ENCODE data around the gene AP2B1. TPM values are rescaled to one million over a fixed set of nuclear protein-coding genes. Genes with fewer than 3 reads are reported as not detected.

Gene AP2B1
- total RNA-seq, 4 donors from 2014 or later = 9.7 to 99.4 (median 37.4) TPM

DNA sequence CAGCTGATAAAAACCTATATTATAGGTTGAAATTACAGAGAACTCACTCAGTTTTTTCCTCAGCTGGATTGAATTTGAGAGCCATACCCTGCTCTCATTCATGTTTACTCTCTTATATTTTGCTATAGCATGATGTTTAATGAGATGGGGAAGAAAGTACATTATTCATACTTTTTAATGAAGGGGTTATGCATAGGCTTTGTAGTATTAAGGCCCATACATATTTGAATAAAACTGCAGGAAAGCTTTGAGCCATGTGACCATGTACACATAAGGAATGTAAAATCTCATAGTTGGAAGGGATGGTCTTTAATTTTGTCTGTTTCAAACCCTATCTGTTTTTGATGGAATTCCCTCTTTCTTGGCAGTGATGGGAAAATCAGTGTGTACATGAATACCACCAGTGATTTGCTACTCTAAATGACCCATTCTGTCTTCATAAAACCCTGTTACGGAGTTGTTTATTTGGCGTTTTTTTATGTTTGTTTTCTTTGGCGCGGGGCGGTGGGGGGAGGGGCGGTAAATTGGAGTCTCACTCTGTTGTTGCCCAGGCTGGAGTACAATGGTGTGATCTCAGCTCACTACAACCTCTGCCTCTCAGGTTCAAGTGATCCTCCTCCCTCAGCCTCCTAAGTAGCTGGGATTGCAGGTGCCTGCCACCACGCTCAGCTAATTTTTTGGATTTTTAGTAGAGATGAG, 105.5 kb downstream of the AP2B1 start:
- Histone ChIP-seq H3K27ac (no peak overlapping the region), H3K27me3 (no peaks in the 10 kb centered on the region), H3K36me3 (peaks cover 5 to 96% (median 20%) of the 10 kb centered on the region in 3 donors), H3K9me3 (no peaks in the 10 kb centered on the region), H3K4me1 (no peaks in the 10 kb centered on the region), H3K4me3 (no peak overlapping the region)
- no peak for DNase-seq
- TF ChIP-seq, protein P1, sequence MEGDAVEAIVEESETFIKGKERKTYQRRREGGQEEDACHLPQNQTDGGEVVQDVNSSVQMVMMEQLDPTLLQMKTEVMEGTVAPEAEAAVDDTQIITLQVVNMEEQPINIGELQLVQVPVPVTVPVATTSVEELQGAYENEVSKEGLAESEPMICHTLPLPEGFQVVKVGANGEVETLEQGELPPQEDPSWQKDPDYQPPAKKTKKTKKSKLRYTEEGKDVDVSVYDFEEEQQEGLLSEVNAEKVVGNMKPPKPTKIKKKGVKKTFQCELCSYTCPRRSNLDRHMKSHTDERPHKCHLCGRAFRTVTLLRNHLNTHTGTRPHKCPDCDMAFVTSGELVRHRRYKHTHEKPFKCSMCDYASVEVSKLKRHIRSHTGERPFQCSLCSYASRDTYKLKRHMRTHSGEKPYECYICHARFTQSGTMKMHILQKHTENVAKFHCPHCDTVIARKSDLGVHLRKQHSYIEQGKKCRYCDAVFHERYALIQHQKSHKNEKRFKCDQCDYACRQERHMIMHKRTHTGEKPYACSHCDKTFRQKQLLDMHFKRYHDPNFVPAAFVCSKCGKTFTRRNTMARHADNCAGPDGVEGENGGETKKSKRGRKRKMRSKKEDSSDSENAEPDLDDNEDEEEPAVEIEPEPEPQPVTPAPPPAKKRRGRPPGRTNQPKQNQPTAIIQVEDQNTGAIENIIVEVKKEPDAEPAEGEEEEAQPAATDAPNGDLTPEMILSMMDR (IDR thresholded peaks at IDR 0.05) = no peak
- TF ChIP-seq POLR2A (IDR thresholded peaks at IDR 0.05) = no peak
- WGBS, 2 donors = 86 to 91% methylated on average over 7 of the region's 7 CpGs
- intact Hi-C loops (cut with DNase I) = loop anchor here (10.0 kb wide), 1 partner anchor 68 kb away; no protein-coding TSS in a partner anchor

DNA sequence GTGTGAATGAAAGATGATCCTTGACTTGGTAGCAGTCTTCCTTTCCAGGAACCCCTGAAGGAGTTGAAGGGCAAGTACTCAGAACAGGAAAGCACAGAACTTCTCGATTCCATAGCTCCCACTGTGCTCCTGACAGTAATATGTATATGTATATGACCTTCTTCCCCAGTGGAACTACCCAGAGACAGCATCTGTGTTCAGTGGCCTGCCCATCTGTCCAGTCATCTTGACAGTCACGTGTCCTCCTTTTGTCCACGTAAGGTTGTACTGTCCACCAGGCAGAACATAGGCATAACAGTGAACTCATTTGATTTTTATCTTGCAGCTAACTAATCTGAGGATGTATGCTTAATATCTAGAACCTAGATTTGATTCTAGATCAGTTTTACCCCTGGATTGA, 106.5 kb downstream of the AP2B1 start:
- no peaks in the 10 kb centered on the region for H3K4me1 ChIP-seq
- WGBS, 2 donors = 86 to 100% methylated on average over 3 of the region's 3 CpGs
- no peaks in the 10 kb centered on the region for H3K9me3 ChIP-seq
- no peak for DNase-seq
- H3K27ac ChIP-seq = no peak overlapping the region
- H3K4me3 ChIP-seq = no peak overlapping the region
- no peak for TF ChIP-seq POLR2A (IDR thresholded peaks at IDR 0.05)
- TF ChIP-seq, protein P1 (IDR thresholded peaks at IDR 0.05) = no peak
- H3K27me3 ChIP-seq = no peaks in the 10 kb centered on the region
- H3K36me3 ChIP-seq = peaks cover 0 to 91% (median 16%) of the 10 kb centered on the region in 3 donors
- intact Hi-C loops (cut with DNase I) = loop anchor here (10.0 kb wide), 1 partner anchor 69 kb away; no protein-coding TSS in a partner anchor

DNA sequence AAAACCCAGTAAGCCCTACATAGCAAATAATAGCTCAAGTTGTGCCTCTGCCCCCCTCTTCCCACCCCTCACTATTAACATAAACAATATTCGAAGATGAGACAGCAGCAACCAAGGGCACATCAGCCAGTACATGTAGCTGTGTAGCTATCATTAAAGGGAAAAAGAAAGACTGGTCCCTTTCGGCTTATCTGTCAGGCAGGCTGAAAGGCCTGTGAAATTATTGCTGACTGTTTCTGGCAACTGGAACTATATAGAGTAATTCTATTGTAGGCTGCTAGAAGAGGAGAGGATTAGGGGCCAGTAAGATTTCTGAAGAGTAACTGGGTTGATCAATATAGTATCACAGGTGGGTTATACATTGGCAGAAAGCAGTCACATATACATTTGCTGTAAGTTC, 107.8 kb downstream of the AP2B1 start:
- Histone ChIP-seq H3K27me3 (no peaks in the 10 kb centered on the region), H3K9me3 (no peaks in the 10 kb centered on the region), H3K36me3 (peaks cover 0 to 80% (median 14%) of the 10 kb centered on the region in 3 donors), H3K4me1 (no peaks in the 10 kb centered on the region), H3K4me3 (no peak overlapping the region), H3K27ac (no peak overlapping the region)
- 79 to 85% methylated on average over 2 of the region's 2 CpGs for WGBS, 2 donors
- TF ChIP-seq, protein P1 (IDR thresholded peaks at IDR 0.05) = no peak
- TF ChIP-seq POLR2A (IDR thresholded peaks at IDR 0.05) = no peak
- no peak for DNase-seq
- intact Hi-C loops (cut with DNase I) = loop anchor here (10.0 kb wide), 1 partner anchor 70 kb away; no protein-coding TSS in a partner anchor

DNA sequence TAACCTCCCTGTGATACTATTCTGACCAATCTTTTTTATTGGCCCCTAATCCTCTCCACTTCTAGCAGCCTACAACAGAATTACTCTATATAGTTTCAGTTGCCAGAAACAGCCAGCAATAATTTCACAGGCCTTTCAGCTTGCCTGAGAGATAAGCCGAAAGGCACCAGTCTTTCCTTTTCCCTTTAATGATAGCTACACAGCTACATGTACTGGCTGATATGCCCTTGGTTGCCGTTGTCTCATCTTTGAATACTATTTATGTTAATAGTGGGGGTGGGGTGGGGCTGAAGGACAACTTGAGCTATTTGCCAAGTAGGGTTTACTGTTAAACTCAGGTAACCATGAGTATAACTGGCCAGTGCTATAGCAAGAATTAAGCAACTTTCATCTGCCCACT, 108.5 kb downstream of the AP2B1 start:
- Histone ChIP-seq H3K36me3 (peaks cover 0 to 75% (median 14%) of the 10 kb centered on the region in 3 donors), H3K27me3 (no peaks in the 10 kb centered on the region), H3K4me1 (no peaks in the 10 kb centered on the region), H3K9me3 (no peaks in the 10 kb centered on the region), H3K27ac (no peak overlapping the region), H3K4me3 (no peak overlapping the region)
- intact Hi-C loops (cut with DNase I) = loop anchor here (10.0 kb wide), 1 partner anchor 71 kb away; no protein-coding TSS in a partner anchor
- no peak for DNase-seq
- WGBS, 2 donors = 82 to 88% methylated on average over 2 of the region's 2 CpGs
- TF ChIP-seq, protein P1 (IDR thresholded peaks at IDR 0.05) = no peak
- no peak for TF ChIP-seq POLR2A (IDR thresholded peaks at IDR 0.05)

DNA sequence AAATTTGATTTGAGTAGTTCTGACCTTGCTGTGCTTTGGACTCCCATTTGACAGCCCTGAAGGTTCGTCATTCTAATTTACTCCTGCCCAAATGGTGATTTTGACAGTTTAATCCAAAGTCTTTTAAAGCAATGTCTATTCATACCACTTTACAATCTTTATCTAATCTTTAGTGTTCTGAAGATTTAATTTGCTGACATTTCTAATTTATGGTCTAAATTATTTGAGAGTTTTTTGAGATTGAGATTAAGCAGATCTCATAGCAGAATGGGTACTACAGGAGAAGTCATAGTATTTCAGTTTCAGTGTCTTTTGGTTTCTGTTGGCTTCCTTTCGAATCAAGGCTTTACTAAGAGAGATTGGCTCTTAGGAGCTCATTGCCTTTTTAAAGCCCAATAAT, 111.7 kb downstream of the AP2B1 start:
- 95 to 98% methylated on average over 2 of the region's 2 CpGs for WGBS, 2 donors
- intact Hi-C loops (cut with DNase I) = loop anchor here (10.0 kb wide), 1 partner anchor 74 kb away; no protein-coding TSS in a partner anchor
- H3K27ac ChIP-seq = no peak overlapping the region
- H3K27me3 ChIP-seq = no peaks in the 10 kb centered on the region
- H3K36me3 ChIP-seq = peaks cover 0 to 45% (median 8%) of the 10 kb centered on the region in 3 donors
- no peak for DNase-seq
- no peaks in the 10 kb centered on the region for H3K9me3 ChIP-seq
- TF ChIP-seq, protein P1 (IDR thresholded peaks at IDR 0.05) = no peak
- TF ChIP-seq POLR2A (IDR thresholded peaks at IDR 0.05) = no peak
- no peaks in the 10 kb centered on the region for H3K4me1 ChIP-seq
- H3K4me3 ChIP-seq = no peak overlapping the region

All from esophagus squamous epithelium (tissue), 5 donors.